HG02610 (cell line): ENCODE results near the gene JPH2.

Experiments used
- ATAC-seq: cut with Tn5 transposase; IDR thresholded peaks from one replicate; pipeline ENCODE4 v1.9.1; 2021; ENCODE audit warnings: mild to moderate bottlenecking, moderate library complexity; ENCODE audit not compliant: unreplicated experiment

Gene JPH2

DNA sequence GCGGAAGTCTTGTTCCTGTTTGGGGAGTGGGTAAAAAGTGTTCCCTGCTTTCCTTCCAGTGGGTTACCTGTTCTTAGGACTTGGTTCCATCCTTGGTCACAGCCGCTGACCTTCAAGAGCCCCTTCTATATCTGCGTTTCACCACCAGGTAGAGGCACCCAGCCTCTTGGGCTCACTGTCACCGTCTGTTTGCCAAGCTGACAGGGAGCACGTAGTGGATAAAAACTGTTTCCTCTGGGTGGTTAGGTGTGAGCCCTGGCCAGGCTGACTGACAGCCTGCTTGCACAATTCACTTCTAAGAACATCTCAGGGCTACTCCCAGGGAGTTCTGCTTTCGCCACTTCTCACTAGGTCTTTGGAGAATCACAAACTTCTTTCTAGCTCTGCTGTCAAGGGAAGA is 1.8 kb upstream of the JPH2 start:
- no peak for ATAC-seq

DNA sequence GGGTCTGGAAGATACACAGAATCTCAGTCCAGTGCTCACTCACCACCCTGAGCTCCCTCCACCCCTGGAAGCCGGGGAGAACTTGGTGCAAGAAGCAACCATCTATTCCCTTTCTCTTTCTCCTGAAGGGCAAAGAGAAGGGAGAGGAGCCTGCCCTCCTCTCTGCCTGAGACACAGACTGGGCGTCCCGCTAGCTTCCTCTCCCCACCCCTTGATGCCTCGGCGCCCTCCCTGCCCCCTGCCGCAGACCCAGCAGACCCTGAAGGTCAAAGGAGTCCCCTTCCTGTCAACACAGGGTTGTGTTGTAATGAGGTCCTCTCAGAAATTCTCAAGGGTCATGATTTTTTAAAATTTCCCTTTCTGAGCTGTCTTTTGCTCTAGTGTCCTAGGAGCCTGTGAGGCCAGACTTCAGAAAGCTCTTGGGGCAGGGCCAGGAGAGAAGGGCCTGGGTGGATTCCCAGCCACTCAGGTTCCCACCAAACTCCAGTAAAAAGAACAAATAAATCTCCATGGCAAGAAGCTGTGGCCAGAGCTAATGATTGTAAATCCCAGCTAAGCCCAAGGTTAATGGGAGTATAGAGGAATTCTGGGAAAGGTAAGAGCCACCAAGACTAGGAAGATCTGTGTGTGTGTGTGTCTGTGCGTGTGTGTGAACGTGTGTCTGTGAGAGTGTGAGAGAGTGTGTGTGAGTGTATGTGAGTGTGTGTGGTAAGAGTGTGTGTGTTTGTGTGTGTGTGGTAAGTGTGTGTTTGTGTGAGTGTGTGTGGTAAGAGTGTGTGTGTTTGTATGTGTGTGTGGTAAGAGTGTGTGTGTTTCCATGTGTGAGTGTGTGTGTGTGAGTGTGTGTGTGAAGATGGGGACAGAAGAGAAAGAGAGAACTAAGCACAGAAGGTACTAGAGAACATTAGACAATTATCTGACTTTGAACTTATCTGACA is 1.1 kb upstream of the JPH2 start:
- no peak for ATAC-seq

GRCh38 chr20:44186674-44187053 is 324 bp downstream of the JPH2 start:
- ATAC-seq: no peak

DNA sequence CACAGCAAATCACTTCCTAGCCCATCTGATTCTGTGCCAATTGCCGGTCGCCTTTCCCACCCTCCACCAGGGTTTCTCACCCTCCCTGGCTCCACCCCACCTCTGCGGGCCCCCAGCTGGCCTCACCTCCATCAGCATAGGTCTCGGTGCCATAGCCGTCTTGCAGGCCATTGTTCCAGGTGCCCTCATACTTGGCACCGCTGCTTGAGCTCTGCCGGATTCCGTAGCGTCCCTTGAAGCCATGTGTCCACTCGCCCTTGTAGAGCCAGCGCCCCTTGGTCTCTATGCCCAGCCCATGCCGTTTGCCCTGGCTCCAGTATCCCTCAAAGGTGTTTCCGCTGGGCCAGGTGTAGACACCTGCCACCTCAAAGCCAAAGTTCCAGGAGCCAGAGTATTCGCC is 787 bp downstream of the JPH2 start:
- no peak for ATAC-seq

DNA sequence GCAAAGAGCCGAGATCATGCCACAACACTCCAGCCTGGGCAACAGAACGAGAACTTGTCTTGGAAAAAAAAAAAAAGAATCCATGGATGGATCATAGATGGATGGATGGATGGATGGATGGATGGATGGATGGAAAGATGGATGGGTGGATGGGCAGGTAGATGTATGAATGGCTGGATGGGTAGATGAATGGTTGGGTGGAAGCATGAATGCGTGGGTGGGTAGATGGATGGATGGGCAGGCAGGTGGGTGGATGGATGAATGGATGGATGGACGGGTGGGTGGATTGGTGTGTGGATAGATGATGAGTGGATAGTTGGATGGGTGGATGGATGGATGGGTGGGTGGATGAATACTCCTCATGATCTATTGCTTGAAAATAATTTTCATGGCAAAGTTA is 1.4 kb downstream of the JPH2 start:
- no peak for ATAC-seq

DNA sequence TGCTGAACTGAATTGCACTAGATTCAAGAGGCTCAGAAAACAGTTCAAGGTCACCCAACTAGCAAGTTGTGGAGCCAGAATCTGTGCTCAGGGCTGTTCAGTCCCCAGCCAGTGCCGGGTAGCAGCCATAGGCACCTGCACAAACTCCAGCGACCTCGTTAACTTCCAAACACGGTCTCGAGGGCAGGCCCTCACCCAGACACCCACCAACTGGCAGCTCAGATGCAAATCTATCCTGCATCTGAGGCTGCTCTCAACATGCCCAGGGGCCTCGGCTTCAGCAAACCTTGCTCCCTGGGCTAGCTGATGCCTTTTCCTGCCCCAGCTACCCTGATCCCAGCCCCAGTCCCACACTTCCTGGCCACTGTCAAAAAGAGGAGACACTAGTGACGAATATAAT is 3.7 kb downstream of the JPH2 start:
- ATAC-seq: no peak

DNA sequence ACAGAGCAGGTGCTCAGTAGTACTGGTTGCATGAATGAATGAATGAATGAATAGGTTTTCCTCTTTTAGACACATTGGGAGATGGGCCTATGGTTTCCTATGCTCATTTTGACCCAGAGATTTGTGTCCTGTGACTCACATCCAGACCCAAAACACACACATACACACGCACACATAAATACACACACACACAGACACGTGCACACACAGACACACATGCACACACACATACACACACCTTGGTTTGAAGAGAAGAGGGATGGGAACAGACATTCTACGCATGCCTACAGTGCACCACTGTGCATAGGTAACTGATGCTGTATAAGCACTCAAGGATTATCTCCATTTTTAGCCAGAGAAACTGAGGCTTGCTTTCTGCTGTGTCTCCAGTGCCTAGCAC is 4.1 kb downstream of the JPH2 start:
- no peak for ATAC-seq

DNA sequence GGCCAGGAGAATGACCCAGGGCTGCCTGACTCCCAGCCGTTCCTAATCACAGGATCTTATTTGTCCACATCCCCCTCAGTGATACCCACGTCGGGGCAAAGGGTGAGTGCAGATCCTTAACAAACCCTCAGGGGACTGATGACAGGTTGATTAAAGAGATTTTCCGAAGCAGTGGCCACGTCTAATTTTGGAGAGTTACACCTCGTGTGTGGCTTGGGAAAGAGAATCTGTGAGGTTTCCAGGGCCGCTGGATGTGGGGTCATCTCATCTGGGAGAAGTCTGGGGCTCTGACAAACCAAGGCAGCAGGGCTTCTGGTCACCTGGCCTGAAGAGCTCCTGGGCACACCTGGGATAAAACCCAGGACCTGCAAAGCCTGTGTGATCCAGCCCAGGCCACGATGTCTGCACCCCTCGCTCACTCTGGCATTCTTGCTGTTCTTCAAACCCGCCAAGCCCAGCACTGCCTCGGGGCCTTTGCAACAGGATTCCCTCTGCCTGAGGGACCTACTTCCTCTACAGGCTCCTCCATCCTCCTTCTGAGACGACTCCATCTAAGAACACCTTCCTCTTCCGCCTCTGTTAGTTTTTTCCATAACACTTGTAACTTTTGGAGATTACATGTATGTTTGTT is 4.7 kb downstream of the JPH2 start:
- ATAC-seq: no peak

GRCh38 chr20:44181611-44182010 is 5.4 kb downstream of the JPH2 start:
- ATAC-seq: no peak

GRCh38 chr20:44180814-44181213 is 6.2 kb downstream of the JPH2 start:
- no peak for ATAC-seq

GRCh38 chr20:44176833-44177534 is 10.0 kb downstream of the JPH2 start:
- ATAC-seq: no peak

GRCh38 chr20:44174996-44175765 is 11.8 kb downstream of the JPH2 start:
- no peak for ATAC-seq

- no peak for ATAC-seq
Measured at GRCh38 chr20:44173846-44174245, 13.1 kb downstream of the JPH2 start.

DNA sequence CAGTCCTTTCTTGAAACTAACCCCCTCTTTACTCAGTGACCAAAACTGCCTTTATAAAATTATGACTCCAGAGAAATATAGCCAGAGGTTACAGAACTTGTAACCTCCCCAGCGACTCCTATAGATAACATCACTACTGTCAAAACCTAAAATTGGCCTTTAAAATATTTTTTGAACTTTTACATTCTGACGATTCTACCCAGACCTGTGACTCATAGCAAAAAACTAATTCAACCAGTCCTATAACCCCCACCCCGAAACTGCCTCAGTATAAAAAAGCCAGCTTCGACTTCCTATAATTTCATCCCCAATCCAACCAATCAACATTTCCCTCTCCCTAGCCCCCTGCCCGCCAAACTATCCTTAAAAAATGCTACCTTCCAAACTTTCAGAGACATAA is 13.9 kb downstream of the JPH2 start:
- ATAC-seq: no peak

DNA sequence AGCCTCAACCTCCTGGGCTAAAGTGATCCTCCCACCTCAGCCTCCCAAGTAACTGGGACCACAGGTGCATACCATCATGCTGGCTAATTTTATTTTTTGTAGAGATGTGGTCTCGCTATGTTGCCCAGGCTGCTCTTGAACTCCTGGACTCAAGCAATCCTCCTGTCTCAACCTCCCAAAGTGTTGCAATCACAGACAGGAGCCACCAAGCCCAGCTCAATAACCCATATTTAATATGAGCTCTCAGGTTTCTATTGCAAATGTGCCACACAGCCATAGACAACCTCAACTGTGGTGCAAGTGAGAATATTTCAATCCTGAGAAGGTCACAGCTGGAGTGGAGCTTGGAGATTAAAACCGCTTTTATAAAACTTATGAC is 14.4 kb downstream of the JPH2 start:
- ATAC-seq: no peak

DNA sequence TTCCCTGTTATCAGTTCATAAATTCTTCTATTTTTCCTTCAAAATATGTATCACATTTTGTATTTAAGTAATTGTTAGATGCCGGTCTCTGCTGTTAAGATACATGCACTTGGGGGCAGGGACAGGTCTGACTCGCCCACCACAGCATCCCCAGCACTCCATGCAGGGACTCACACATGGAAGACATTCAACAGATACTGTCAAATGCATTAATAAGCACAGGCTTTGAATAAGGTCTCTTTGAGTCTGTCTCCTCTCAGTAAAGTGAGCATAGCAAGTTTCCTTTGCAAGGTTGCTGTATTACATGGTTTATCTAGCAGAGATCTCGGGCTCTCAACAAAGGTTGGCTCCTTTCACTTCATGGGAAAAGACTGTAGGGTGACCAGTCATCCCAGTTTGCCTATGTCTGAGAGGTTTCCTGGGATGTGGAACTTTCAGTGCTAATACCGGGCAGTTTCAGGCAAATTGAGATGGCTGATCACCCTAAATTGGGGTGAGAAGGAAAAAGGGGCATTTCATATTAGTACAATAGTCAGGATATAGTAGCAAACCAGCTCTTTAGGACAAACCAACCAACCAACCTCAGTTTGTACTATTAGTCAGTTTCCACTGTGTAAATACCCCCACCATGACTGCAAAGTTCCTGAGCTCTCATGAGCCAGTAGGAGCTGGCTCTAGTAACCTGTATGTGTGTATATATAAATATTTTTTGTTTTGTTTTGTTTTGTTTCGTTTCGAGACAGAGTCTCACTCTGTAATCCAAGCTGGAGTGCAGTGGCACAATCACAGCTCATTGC is 15.0 kb downstream of the JPH2 start:
- ATAC-seq: no peak

DNA sequence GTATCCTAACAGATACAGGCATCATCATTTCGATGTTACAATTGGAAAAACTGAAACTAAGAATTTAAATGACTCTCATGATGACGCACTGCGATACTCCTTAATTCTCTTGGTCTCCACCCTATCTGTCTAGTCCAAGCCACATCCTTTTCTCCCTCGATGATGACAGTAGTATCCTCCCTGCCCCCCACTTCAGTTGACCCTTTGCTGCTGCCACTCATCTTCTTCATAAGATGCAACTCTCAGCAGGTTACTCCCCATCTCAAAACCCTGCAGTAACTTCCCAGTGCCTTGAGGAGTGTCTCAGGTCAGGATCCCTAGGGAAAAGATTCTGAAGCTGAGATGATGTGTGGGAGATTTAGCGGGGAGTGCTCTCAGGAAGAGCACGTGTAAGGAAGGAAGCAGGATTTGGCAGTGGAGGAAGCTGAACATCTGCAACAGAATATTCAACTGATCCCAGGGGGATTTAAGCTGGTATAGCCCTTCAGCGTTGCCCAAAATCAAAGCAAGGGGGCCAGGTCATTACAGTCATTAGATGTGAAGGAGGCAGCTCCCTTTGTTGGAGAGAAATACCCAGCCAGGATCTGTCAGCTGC is 16.1 kb downstream of the JPH2 start:
- no peak for ATAC-seq

GRCh38 chr20:44167736-44168135 is 19.3 kb downstream of the JPH2 start:
- ATAC-seq: no peak

DNA sequence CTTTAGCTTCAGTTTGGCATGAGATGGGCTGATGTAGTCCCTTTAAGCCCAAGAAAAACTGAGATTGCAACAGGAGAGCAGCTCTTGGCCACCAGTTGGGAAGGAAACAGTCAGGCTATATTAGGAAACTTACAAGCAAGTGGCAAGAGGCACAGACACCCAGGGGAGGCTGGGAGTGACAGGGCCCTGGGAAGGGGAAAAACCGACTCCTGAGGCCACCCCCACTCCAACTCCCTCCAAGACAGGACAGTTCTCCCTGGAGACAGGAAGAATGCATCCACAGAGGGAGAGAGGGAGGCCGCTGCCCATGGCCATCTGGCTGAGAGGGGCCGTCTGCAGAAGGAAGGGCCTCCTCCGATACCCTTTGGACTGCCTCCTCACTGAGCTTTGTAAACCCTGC is 20.5 kb downstream of the JPH2 start:
- no peak for ATAC-seq

DNA sequence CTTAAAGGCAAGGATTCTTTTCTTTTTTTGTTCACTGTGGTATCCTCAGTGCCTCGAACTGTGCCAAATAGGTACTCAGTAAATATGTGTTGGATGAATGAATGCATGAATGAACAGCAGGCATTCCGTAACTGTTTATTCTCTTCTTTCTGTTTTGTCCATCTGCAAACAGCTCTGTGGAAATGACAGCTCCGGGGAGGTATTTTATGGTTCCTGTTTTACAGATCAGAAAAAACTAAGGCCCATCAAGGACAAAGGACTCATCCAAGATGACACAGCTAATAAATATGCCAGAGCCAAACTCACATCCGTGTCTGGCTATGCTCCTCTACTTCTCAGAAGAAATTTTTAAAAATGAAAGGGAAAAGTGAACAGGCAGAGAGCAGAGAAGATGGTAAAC is 21.0 kb downstream of the JPH2 start:
- no peak for ATAC-seq
